HEK293 (cell line): Measurements from ENCODE around the gene PDHX.
"Not testable (repeated sequence)": the region's sequence is repeated elsewhere in the genome, so short reads cannot be mapped to it uniquely, and the experiment has no call there.

Experiments
- REST ChIP-seq: fragments of 450-650 bp; formaldehyde crosslinking; IDR thresholded peaks from 2 replicates; pipeline ENCODE4 v1.5.1; 2016; ENCODE audit warnings: missing biosample characterization, missing genetic modification characterization
- ZNF768 ChIP-seq: fragments of 450-650 bp; formaldehyde crosslinking; IDR thresholded peaks from 2 replicates; pipeline ENCODE4 v1.5.1; 2018; ENCODE audit warnings: missing biosample characterization, mild to moderate bottlenecking, missing genetic modification characterization

GRCh38 chr11:34896191-34896590, 20.2 kb upstream of the PDHX start:
- not testable (repeated sequence) for TF ChIP-seq REST; ZNF768 (tag by site-specific recombination)
